Measurements from ENCODE around the gene CCL13.

- TF ChIP-seq CTCF (IDR thresholded peaks at IDR 0.05 in 8 of 11, conservative IDR thresholded peaks at IDR 0.05 in 3 of 11) = no peak
- TF ChIP-seq POLR2A (IDR thresholded peaks at IDR 0.05) = no peak
These were observed 34.3 kb upstream of the CCL13 start for GRCh38 chr17:34321964-34322363.
